ENCODE measurements around the gene RNF168.

DNA sequence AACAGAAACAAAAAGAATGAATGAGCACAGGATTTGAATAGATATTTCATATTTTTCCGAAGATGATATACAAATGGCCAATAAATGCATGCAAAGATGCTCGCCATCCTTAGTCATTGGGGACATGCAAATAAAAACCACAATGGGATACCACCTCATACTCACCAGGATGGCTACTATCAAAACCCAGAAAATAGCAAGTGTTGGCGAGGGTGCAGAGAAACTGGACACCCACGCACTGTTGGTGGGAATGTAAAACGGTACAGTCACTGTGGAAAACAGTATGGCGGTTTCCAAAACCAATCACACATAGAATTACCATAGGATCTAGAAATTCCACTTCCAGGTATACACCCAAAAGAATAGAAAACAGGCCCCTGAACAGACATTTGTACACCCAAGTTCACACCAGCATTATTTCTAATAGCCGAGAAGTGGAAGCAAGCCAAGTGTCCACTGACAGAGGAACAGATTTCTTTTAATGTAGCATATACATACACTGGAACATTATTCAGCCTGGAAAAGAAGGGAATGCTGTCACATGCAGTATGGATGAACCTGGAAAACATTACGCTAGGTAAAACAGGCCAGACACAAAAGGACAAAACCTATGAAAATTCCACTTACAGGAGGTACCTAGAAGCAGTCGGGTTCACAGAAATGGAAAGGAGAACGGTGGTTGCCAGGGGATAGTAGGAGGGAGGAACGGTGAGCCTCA, 3.6 kb downstream of the RNF168 start:
- TF ChIP-seq TAF1 (IDR thresholded peaks at IDR 0.05; ENCODE audit: borderline replicate concordance, low read depth, low read length): no peak
- TF ChIP-seq POLR2AphosphoS5 (IDR thresholded peaks at IDR 0.05; ENCODE audit: low read depth, low read length): no peak
- no peak for TF ChIP-seq POLR2A (IDR thresholded peaks at IDR 0.05; ENCODE audit: low read depth, low read length)

Measured in GM12892 (cell line).